ENCODE results near the gene TNNT2. TPM values are rescaled to one million over a fixed set of nuclear protein-coding genes. Genes with fewer than 3 reads are reported as not detected.

TNNT2 gene
- total and polyA plus RNA-seq, 2 donors from 2014 or later: 2.1 to 117 TPM

DNA sequence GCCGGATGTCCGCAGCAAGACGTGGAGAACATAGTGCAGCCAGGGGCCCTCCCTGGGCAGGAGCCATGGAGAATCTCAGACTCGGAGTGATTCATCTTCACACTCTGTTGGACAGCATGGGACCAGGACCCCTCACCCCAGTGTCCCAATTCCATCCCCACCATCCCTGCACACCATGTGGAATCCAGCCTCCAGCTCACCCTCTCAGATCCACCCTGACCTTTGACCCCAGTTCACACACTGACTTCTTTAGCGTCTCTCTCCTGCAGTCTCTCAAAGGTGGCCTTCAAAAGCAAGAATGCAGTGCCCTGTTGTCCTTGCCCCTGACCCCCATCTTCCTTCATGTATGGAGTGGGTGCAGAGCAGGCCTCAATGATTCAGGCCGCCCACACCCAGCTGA lies 46.2 kb upstream of the TNNT2 start:
- Histone ChIP-seq H3K36me3 (ENCODE audit: control insufficient read depth in 2 of 3, insufficient read depth in 3 of 3, low read length in 3 of 3) (no peaks in the 10 kb centered on the region), H3K9me3 (ENCODE audit: control insufficient read depth in 2 of 3, insufficient read depth in 1 of 3, low read length in 3 of 3) (no peaks in the 10 kb centered on the region), H3K9ac (ENCODE audit: low read length in 3 of 3) (no peak overlapping the region), H3K4me3 (ENCODE audit: low read length in 3 of 3) (no peak overlapping the region), H3K27ac (ENCODE audit: low read depth in 2 of 2, low read length in 2 of 2) (no peak overlapping the region), H3K4me1 (ENCODE audit: control insufficient read depth in 2 of 3, insufficient read depth in 2 of 3, low read depth in 1 of 3, low read length in 3 of 3) (no peaks in the 10 kb centered on the region), H3K27me3 (ENCODE audit: control insufficient read depth, insufficient read depth, low read length) (no peaks in the 10 kb centered on the region)
- intact Hi-C loops (cut with DNase I): no loop called here
- DNase-seq (no peak), FAIRE-seq (no peak)
- TF ChIP-seq, protein P1, sequence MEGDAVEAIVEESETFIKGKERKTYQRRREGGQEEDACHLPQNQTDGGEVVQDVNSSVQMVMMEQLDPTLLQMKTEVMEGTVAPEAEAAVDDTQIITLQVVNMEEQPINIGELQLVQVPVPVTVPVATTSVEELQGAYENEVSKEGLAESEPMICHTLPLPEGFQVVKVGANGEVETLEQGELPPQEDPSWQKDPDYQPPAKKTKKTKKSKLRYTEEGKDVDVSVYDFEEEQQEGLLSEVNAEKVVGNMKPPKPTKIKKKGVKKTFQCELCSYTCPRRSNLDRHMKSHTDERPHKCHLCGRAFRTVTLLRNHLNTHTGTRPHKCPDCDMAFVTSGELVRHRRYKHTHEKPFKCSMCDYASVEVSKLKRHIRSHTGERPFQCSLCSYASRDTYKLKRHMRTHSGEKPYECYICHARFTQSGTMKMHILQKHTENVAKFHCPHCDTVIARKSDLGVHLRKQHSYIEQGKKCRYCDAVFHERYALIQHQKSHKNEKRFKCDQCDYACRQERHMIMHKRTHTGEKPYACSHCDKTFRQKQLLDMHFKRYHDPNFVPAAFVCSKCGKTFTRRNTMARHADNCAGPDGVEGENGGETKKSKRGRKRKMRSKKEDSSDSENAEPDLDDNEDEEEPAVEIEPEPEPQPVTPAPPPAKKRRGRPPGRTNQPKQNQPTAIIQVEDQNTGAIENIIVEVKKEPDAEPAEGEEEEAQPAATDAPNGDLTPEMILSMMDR (IDR thresholded peaks at IDR 0.05; ENCODE audit: borderline replicate concordance, extremely low read depth, insufficient read depth): no peak

DNA sequence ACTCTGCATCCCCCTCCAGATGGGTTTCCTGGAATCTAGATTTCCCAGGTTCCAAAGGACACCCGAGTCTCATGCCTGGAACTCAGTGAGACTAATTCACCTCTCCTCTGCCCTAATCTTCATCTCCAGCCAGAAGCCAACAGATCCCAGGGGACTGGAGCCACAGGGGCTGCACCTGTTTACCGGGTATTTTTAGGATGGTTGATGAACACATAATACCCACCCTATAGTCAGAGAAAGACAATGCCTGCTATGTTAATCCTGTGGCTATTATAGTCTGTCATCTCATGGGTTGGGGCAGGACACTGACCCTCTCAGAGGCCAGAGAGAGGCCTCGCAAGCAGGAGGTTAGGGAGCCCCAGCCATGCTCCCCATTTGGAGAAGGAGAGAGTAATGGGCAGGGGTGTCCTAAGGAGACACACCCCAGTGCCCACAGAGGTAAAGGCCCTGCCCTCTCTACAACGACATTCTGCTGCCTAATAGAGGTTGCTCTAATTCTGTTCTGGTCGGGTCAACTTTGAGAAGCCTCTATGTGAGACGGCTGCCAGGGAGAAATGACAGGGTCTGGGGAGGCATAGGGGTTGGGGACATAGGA lies 45.1 kb upstream of the TNNT2 start:
- no peak overlapping the region for H3K27ac ChIP-seq (ENCODE audit: low read depth in 2 of 2, low read length in 2 of 2)
- TF ChIP-seq, protein P1 (IDR thresholded peaks at IDR 0.05; ENCODE audit: borderline replicate concordance, extremely low read depth, insufficient read depth): no peak
- intact Hi-C loops (cut with DNase I): no loop called here

DNA sequence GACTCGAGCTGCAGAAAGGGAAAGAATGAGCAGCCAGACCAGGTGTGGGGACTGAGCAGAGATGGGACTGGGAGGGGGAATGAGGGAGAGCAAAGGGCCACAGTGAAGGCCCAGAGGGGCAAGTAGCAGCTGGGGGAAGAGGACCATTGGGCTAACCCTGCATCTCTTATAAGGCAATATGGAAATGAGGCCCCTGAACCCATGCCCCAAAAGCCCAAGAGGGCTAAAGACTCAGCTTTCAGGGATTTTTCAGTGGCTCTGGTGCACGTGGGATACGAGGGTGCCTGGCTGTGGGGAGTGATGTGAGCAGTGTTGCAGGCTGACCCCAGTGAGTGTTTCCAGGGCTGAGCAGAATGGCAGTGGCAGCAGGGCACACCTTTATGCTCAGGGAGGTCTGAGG lies 44.5 kb upstream of the TNNT2 start:
- Histone ChIP-seq H3K27ac (ENCODE audit: low read depth in 2 of 2, low read length in 2 of 2) (no peak overlapping the region), H3K36me3 (ENCODE audit: control insufficient read depth in 2 of 3, insufficient read depth in 3 of 3, low read length in 3 of 3) (no peaks in the 10 kb centered on the region), H3K4me1 (ENCODE audit: control insufficient read depth in 2 of 3, insufficient read depth in 2 of 3, low read depth in 1 of 3, low read length in 3 of 3) (no peaks in the 10 kb centered on the region), H3K27me3 (ENCODE audit: control insufficient read depth, insufficient read depth, low read length) (no peaks in the 10 kb centered on the region), H3K9me3 (ENCODE audit: control insufficient read depth in 2 of 3, insufficient read depth in 1 of 3, low read length in 3 of 3) (no peaks in the 10 kb centered on the region), H3K4me3 (ENCODE audit: low read length in 3 of 3) (no peak overlapping the region), H3K9ac (ENCODE audit: low read length in 3 of 3) (no peak overlapping the region)
- DNase-seq (no peak), FAIRE-seq (no peak)
- intact Hi-C loops (cut with DNase I): no loop called here
- TF ChIP-seq, protein P1 (IDR thresholded peaks at IDR 0.05; ENCODE audit: borderline replicate concordance, extremely low read depth, insufficient read depth): no peak

More for the DNA sequence above, 45.1 kb upstream of the TNNT2 start:
- H3K9ac ChIP-seq (ENCODE audit: low read length in 3 of 3): no peak overlapping the region
- H3K4me3 ChIP-seq (ENCODE audit: low read length in 3 of 3): no peak overlapping the region
- FAIRE-seq (no peak), DNase-seq (no peak)
- H3K36me3 ChIP-seq (ENCODE audit: control insufficient read depth in 2 of 3, insufficient read depth in 3 of 3, low read length in 3 of 3): no peaks in the 10 kb centered on the region
- no peaks in the 10 kb centered on the region for H3K9me3 ChIP-seq (ENCODE audit: control insufficient read depth in 2 of 3, insufficient read depth in 1 of 3, low read length in 3 of 3)
- H3K27me3 ChIP-seq (ENCODE audit: control insufficient read depth, insufficient read depth, low read length): no peaks in the 10 kb centered on the region
- no peaks in the 10 kb centered on the region for H3K4me1 ChIP-seq (ENCODE audit: control insufficient read depth in 2 of 3, insufficient read depth in 2 of 3, low read depth in 1 of 3, low read length in 3 of 3)

DNA sequence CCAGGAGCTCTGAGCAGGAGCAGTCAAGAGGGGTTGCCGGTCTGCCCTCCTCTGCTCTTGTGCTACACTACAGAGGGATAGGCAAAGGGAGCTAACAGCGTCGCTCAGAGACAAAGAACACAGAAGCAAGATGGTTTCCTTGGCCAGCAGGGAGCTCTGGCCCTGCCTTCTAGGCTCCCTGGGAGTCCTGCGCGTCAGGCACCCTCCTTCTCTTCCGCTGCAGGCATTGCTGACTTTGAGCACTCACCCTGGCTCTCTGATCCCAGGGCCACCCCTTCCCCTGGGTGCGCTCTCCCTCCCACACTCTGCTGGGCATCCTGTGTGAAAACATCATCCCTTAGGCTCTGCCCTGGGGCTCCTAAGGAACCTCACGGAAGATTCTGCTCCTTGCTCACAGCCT lies 43.6 kb upstream of the TNNT2 start:
- no peaks in the 10 kb centered on the region for H3K9me3 ChIP-seq (ENCODE audit: control insufficient read depth in 2 of 3, insufficient read depth in 1 of 3, low read length in 3 of 3)
- DNase-seq: peak in 1 of 5 donors; percentile 46
- H3K9ac ChIP-seq (ENCODE audit: low read length in 3 of 3): no peak overlapping the region
- no peaks in the 10 kb centered on the region for H3K4me1 ChIP-seq (ENCODE audit: control insufficient read depth in 2 of 3, insufficient read depth in 2 of 3, low read depth in 1 of 3, low read length in 3 of 3)
- TF ChIP-seq, protein P1 (IDR thresholded peaks at IDR 0.05; ENCODE audit: borderline replicate concordance, extremely low read depth, insufficient read depth): no peak
- intact Hi-C loops (cut with DNase I): no loop called here
- no peak overlapping the region for H3K27ac ChIP-seq (ENCODE audit: low read depth in 2 of 2, low read length in 2 of 2)
- no peaks in the 10 kb centered on the region for H3K36me3 ChIP-seq (ENCODE audit: control insufficient read depth in 2 of 3, insufficient read depth in 3 of 3, low read length in 3 of 3)
- no peak for FAIRE-seq
- H3K4me3 ChIP-seq (ENCODE audit: low read length in 3 of 3): no peak overlapping the region
- no peaks in the 10 kb centered on the region for H3K27me3 ChIP-seq (ENCODE audit: control insufficient read depth, insufficient read depth, low read length)

All from kidney (tissue), 14 donors.